ENCODE data around the gene PTPRM.

The PTPRM gene

DNA sequence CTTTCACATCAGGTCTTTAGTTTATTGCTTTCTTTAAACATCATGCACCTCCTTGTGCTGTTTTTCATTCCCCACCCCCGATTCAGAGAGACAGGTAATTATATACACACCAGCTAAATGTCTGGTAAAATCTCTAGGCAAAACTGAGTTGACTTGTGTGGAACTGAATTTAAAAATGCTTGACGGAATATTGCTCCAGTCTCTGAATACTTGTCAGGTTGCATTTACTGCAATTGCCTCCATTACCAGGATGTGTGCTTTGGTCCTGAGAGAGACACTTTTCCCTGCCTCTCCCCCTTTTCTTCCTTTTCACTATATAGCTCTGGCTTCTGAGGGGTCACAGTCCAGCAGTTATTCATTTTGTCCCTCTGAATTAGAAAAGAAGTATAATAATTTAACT is 104.0 kb downstream of the PTPRM start:
- DNase-seq (ENCODE audit: low spot score), result no peak

DNA sequence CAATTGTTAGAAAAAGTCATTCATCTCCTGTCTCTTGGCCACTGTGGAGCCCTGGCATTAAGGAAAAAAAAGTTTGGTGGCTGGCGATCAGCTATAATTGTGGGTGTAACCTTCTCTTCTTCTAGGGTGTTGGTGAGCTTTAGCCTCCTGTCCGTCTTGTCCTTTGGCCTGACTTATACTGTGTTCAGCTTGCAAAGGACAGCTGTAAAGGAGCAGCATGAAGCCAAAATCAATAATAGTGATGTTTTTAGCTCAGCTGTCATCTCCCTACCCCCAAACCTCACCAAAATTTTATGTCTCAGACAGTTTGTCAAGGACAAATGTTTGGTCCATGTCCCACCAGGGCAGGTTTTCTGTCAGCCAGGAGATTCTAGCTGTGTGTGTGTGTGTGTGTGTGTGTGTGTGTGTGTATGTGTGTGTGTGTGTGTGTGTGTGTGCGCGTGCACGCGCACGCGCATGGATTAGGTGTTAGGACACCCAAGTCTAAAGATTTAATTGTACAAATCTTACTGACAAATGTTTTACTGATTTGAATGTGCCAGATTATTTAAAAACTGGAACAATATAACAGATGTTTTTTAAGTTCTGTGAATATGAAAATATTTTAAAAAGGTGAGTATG is 109.2 kb downstream of the PTPRM start:
- DNase-seq (ENCODE audit: low spot score), result no peak

DNA sequence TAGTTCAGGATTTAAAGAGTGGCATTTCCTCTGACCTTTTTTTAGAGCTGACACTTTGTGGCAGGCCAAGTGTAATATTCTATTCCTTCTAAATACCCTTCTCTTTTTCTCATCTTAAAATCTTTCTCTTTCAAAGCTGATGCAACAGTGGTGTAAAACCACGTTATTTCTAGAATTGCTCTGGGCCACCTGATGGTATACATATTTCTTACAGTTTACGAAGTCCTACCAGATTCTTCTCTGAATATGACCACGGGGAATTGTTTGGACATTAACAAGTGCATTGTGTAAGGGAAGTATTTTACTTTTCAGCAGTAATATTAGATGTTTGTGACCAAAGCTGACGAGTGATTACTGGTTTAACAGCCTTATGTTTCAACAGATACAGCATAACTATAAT is 109.9 kb downstream of the PTPRM start:
- DNase-seq (ENCODE audit: low spot score), result no peak

GRCh38 chr18:7677424-7677823 is 110.3 kb downstream of the PTPRM start:
- no peak for DNase-seq (ENCODE audit: low spot score)

- no peak for DNase-seq (ENCODE audit: low spot score)
These were observed 111.3 kb downstream of the PTPRM start for GRCh38 chr18:7678389-7678788.

- no peak for DNase-seq (ENCODE audit: low spot score)
These were observed 111.7 kb downstream of the PTPRM start for GRCh38 chr18:7678801-7679200.

DNA sequence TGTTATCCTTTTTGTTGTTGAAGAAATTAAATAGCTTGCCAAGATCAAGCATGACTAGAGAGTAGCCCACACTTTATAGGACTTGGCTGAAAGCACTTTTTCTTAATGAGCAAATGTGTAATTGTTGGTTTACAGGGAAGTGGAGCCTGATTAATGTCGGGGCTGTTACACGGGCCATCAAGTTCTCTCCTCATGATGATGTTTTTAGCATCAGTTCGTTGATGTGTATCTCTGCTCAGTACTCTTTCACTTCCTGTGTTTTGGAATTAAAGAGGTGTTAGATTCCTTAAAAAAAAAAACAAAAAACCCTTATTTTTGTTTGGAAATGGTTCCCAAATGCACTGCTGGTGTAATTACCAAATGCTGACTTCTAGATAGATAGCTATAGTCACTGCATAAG is 114.2 kb downstream of the PTPRM start:
- DNase-seq (ENCODE audit: low spot score), result no peak

DNA sequence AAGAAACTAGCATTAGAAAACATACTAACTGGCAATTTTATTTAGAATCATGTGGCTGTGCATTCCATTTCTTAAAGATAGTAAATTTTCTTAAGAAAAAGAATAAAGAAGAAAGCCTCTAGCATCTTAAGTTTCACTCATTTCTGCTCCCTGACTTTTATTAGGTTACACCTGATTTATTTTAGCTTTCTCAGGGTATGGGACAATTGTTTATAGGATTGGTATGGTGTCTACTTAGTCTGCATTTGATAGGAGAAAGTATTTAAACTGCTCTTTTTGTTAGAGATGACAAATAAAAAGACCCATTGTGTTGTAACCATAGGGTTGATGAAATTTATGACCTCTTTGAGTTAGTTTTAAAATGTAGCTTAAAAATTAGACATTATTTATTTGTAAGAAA is 115.2 kb downstream of the PTPRM start:
- no peak for DNase-seq (ENCODE audit: low spot score)

- DNase-seq (ENCODE audit: low spot score), result no peak
These were observed 116.6 kb downstream of the PTPRM start for GRCh38 chr18:7683753-7684152.

- DNase-seq (ENCODE audit: low spot score), result no peak
These were observed 117.2 kb downstream of the PTPRM start for GRCh38 chr18:7684357-7684756.

- no peak for DNase-seq (ENCODE audit: low spot score)
These were observed 117.8 kb downstream of the PTPRM start for GRCh38 chr18:7684966-7685365.

- DNase-seq (ENCODE audit: low spot score), result no peak
These were observed 119.2 kb downstream of the PTPRM start for GRCh38 chr18:7686278-7686677.

- DNase-seq (ENCODE audit: low spot score), result no peak
These were observed 121.5 kb downstream of the PTPRM start for GRCh38 chr18:7688580-7688979.

DNA sequence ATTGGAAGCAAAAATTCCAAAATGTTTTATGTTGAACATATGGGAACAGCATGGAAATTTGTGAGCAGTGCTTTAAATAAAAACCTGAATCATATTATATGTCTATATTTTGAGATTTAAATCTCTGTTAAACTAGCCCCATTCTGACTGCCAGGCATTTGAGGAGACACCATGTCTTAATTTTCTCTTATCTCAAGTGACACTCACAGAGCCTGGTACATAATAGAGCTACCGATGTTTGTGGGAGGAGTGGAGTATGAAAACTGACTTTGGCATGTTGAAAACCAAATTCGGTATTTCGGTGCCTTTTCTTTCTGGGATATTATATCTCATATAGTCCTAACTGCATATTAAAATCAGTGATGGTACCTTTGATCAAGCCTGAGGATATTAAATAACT is 124.1 kb downstream of the PTPRM start:
- no peak for DNase-seq (ENCODE audit: low spot score)

DNA sequence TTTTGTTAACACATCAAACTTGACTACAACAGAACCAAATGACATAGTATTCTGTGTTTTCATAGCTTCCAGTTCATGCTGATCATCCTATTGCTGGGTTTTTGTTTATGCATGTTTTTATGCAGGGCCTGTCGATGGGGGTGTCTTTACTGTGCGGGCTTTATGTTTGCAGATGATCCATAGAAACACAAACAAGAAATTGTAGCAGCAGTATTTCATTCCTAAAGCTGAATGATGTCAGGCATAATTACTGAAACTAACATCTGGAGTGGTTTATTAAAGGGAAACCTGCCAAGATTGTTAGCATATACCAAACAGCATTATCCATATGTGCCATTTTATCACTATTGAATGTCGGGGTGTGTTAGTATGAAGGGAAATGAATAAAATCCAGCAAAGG is 129.7 kb downstream of the PTPRM start:
- no peak for DNase-seq (ENCODE audit: low spot score)

GRCh38 chr18:7697306-7697705 is 130.2 kb downstream of the PTPRM start:
- DNase-seq (ENCODE audit: low spot score), result no peak

- DNase-seq (ENCODE audit: low spot score), result no peak
These were observed 144.4 kb downstream of the PTPRM start for GRCh38 chr18:7711495-7711894.

DNA sequence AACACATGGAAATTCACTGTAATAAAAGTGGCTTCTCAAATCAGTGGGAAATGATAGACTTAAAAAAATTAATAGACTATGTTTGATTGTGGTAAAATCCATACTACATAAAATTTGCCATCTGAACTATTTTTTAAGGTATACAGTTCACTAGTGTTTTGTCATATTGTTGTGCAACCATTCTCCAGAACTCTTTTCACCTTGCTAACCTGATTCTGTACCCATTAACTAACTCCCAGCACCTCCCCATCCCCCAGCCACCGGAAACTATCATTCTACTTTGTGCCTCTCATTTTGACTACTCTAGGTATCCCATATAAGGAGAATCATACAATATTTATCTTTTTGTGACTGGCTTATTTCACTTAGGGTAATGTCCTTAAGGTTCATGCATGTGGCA is 153.3 kb downstream of the PTPRM start:
- DNase-seq (ENCODE audit: low spot score), result no peak

DNA sequence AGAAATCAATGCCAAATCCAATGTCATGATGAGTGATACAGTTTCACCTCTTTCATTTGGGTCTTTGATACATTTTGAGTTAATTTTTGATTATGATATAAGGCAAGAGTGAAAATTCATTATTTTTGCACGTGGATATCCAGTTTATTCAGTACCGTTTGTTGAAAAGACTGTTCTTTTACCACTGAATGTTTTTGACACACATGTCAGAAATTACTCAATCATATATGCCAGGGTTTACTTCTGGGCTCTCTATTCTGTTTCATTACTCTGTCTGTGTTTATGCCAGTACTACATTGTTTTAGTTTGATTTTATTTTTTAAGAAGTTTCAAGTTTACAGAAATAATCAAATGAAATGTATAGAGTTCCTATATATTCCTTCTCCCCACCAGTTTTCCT is 154.4 kb downstream of the PTPRM start:
- no peak for DNase-seq (ENCODE audit: low spot score)

- DNase-seq (ENCODE audit: low spot score), result no peak
These were observed 155.8 kb downstream of the PTPRM start for GRCh38 chr18:7722955-7723354.

- DNase-seq (ENCODE audit: low spot score), result no peak
These were observed 156.4 kb downstream of the PTPRM start for GRCh38 chr18:7723558-7723957.

DNA sequence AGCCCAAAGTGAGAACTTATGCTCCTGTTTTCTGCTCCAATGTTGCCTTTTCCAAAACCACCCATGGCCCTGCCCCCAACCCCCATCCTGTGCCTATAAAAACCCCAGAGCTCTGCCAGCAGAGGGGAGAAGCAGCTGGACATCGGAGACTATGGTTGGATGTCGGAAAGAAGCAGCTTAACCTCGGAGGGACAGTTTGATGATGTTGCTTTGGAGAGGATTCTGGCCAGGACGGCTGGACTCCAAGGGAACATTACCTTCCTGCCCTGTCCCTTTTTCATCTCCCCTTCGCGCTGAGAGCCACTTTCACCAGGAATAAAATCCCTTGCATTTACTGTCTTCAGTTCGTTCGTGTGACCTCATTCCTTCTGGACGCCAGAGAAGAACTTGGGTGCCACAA is 158.4 kb downstream of the PTPRM start:
- no peak for DNase-seq (ENCODE audit: low spot score)

DNA sequence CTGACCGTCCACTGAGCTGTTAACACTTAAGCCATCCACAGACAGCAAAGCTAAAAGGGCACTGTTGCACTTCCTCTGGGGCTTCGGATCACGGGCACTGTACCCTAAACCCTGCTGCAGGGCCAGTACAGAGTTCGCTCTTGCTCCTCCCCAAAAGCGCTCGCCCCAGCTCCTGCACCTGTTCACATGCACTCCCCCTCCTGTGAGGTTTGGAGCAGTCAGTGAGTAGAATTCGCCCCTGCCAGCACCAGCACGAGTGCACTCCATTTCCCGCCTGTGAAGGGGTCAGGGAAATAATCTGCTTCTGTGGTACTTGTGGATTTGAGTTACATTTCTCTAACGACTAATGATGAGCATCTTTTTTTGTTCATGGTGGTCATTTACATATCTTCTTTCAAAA is 158.8 kb downstream of the PTPRM start:
- DNase-seq (ENCODE audit: low spot score), result no peak

DNA sequence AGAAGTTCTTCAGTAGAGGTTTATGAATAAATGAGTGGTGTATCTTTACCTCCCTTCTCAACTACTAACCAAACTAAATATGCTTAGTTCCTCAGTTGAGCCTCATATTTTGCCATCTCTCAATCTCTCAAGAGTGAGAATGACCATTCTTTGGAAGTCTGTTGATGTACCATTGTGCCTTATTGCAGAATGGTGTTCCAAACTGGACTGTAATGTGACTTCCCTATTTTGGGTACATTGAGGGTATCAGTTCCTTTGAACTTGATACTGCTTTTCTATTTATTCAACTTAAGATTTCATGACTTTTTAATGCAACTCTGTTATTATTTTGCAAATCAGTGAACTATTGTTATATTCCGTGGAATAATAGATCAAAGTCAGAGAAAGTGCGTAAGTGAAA is 159.4 kb downstream of the PTPRM start:
- no peak for DNase-seq (ENCODE audit: low spot score)

All from hepatic stellate cell (primary cell).